ENCODE results near the gene GRM8. TPM values are rescaled to one million over a fixed set of nuclear protein-coding genes. Genes with fewer than 3 reads are reported as not detected.

Gene GRM8
- total and polyA plus RNA-seq, 9 of the 15 experiments (the other 6 are each of a cell fraction or from before 2014, with no cell fraction given), result 0.13 TPM; not detected in 7

- Histone ChIP-seq H3K4me2 (ENCODE audit: insufficient read depth, low read length) (no peak overlapping the region), H3K36me3 (ENCODE audit: control insufficient read depth, insufficient read depth, low read length) (no peaks in the 10 kb centered on the region), H3K4me1 (replicated peaks in 1 of 2; ENCODE audit: control insufficient read depth in 2 of 2, insufficient read depth in 2 of 2, low read length in 2 of 2) (no peaks in the 10 kb centered on the region), H2AFZ (ENCODE audit: low read depth, low read length) (no peak overlapping the region), H3K27me3 (ENCODE audit: control insufficient read depth in 2 of 2, insufficient read depth in 2 of 2, low read length in 2 of 2) (no peaks in the 10 kb centered on the region), H3K79me2 (ENCODE audit: control insufficient read depth, insufficient read depth, low read length) (no peaks in the 10 kb centered on the region), H3K9ac (ENCODE audit: insufficient read depth in 1 of 2, low read depth in 2 of 2, low read length in 2 of 2) (no peak overlapping the region), H3K9me1 (ENCODE audit: control insufficient read depth, insufficient read depth, low read length) (no peaks in the 10 kb centered on the region), H3K27ac (ENCODE audit: extremely low read depth, low read depth, low read length) (no peak overlapping the region), H3K9me3 (replicated peaks; ENCODE audit: control insufficient read depth, insufficient read depth, low read depth, low read length) (no peaks in the 10 kb centered on the region), H3K4me3 (no peak overlapping the region), H4K20me1 (replicated peaks; ENCODE audit: control insufficient read depth, insufficient read depth, low read length) (no peaks in the 10 kb centered on the region)
- ChIA-PET POLR2A (no interaction called here), CTCF (ENCODE audit: low intra/inter-chr PET ratio) (no interaction called here)
- ATAC-seq, result no peak
- BruUV-seq (replicated peaks), result no TSS peak
- intact Hi-C loops (cut with micrococcal nuclease) (no loop called here), in situ Hi-C loops (cut with MboI) (no loop called here)
- FAIRE-seq, result no peak
- WGBS (ENCODE audit: insufficient coverage, low coverage, missing lambda C conversion rate), result under 1% methylated on average over 6 of the region's 6 CpGs
- no peak for DNase-seq (ENCODE audit: extremely low read depth in 1 of 4, low spot score in 3 of 4)
- TF ChIP-seq XRCC5 (IDR thresholded peaks at IDR 0.05; ENCODE audit: low read depth, low read length) (no peak), ZNF512 (tag; IDR thresholded peaks at IDR 0.05) (no peak), CBFB (CRISPR knock-in tag; IDR thresholded peaks at IDR 0.05) (no peak), ZNF76 (CRISPR knock-in tag; IDR thresholded peaks at IDR 0.05; ENCODE audit: borderline replicate concordance) (no peak), ZNF830 (CRISPR knock-in tag; IDR thresholded peaks at IDR 0.05) (no peak), ARNT (IDR thresholded peaks at IDR 0.05) (no peak), PYGO2 (tag; IDR thresholded peaks at IDR 0.05) (no peak), SRSF3 (IDR thresholded peaks at IDR 0.05; ENCODE audit: insufficient read depth, low read length) (no peak), ETS1 (conservative IDR thresholded peaks at IDR 0.05; ENCODE audit: control insufficient read depth, low read depth, low read length) (no peak)
- TF ChIP-seq, protein P1, sequence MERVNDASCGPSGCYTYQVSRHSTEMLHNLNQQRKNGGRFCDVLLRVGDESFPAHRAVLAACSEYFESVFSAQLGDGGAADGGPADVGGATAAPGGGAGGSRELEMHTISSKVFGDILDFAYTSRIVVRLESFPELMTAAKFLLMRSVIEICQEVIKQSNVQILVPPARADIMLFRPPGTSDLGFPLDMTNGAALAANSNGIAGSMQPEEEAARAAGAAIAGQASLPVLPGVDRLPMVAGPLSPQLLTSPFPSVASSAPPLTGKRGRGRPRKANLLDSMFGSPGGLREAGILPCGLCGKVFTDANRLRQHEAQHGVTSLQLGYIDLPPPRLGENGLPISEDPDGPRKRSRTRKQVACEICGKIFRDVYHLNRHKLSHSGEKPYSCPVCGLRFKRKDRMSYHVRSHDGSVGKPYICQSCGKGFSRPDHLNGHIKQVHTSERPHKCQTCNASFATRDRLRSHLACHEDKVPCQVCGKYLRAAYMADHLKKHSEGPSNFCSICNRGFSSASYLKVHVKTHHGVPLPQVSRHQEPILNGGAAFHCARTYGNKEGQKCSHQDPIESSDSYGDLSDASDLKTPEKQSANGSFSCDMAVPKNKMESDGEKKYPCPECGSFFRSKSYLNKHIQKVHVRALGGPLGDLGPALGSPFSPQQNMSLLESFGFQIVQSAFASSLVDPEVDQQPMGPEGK (CRISPR knock-in tag; IDR thresholded peaks at IDR 0.05; ENCODE audit: borderline replicate concordance), result no peak
- TF ChIP-seq, protein P2, sequence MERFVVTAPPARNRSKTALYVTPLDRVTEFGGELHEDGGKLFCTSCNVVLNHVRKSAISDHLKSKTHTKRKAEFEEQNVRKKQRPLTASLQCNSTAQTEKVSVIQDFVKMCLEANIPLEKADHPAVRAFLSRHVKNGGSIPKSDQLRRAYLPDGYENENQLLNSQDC (CRISPR knock-in tag; IDR thresholded peaks at IDR 0.05), result no peak
- TF ChIP-seq, protein P3, sequence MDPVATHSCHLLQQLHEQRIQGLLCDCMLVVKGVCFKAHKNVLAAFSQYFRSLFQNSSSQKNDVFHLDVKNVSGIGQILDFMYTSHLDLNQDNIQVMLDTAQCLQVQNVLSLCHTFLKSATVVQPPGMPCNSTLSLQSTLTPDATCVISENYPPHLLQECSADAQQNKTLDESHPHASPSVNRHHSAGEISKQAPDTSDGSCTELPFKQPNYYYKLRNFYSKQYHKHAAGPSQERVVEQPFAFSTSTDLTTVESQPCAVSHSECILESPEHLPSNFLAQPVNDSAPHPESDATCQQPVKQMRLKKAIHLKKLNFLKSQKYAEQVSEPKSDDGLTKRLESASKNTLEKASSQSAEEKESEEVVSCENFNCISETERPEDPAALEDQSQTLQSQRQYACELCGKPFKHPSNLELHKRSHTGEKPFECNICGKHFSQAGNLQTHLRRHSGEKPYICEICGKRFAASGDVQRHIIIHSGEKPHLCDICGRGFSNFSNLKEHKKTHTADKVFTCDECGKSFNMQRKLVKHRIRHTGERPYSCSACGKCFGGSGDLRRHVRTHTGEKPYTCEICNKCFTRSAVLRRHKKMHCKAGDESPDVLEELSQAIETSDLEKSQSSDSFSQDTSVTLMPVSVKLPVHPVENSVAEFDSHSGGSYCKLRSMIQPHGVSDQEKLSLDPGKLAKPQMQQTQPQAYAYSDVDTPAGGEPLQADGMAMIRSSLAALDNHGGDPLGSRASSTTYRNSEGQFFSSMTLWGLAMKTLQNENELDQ (CRISPR knock-in tag; IDR thresholded peaks at IDR 0.05; ENCODE audit: borderline replicate concordance), result no peak
These were observed 193.3 kb downstream of the GRM8 start for GRCh38 chr7:127059475-127059874.

Measured in K562 (cell line).